Endothelial cell of umbilical vein (primary cell): ENCODE results near the gene PPM1J.

Source experiments
- CTCF ChIP-seq, 2 donors: IDR thresholded peaks; 1 replicate in 1 of 2; 2 replicates in 1 of 2; pipeline ENCODE4 v1.5.1; 2011; ENCODE audit warnings: low read length in 2 of 2, mild to moderate bottlenecking in 2 of 2, moderate library complexity in 2 of 2, control low read depth in 1 of 2, inconsistent platforms in 1 of 2, low read depth in 1 of 2; ENCODE audit not compliant: insufficient read depth in 1 of 2; ENCODE audit errors: extremely low read depth in 1 of 2
- EZH2 ChIP-seq: IDR thresholded peaks from 2 replicates; pipeline ENCODE4 v1.6.1; 2012; ENCODE audit warnings: borderline replicate concordance, low read depth, mild to moderate bottlenecking, moderate library complexity, low read length, inconsistent platforms; ENCODE audit not compliant: severe bottlenecking
- GATA2 ChIP-seq: IDR thresholded peaks from 2 replicates; pipeline ENCODE4 v1.7.0; 2011; ENCODE audit warnings: low read depth, mild to moderate bottlenecking, moderate library complexity, mixed read lengths, low read length; ENCODE audit not compliant: insufficient read length, insufficient read depth
- MAX ChIP-seq: IDR thresholded peaks from 2 replicates; pipeline ENCODE4 v1.6.1; 2011; ENCODE audit not compliant: insufficient read depth, insufficient read length
- MYC ChIP-seq: IDR thresholded peaks from one replicate; pipeline ENCODE4 v1.6.1; 2011; ENCODE audit warnings: mild to moderate bottlenecking, low read depth, low read length
- POLR2A ChIP-seq: IDR thresholded peaks from 2 replicates; pipeline ENCODE4 v1.6.1; 2012; ENCODE audit warnings: low read depth, mild to moderate bottlenecking, control low read depth, low read length
- POLR2AphosphoS5 ChIP-seq: IDR thresholded peaks from 2 replicates; pipeline ENCODE4 v1.6.1; 2012; ENCODE audit warnings: low read depth, mild to moderate bottlenecking, control low read depth, low read length, moderate library complexity; ENCODE audit not compliant: insufficient read depth

GRCh38 chr1:112708489-112708888, 6.6 kb downstream of the PPM1J start:
- no peak for TF ChIP-seq CTCF (IDR thresholded peaks at IDR 0.05; ENCODE audit: extremely low read depth in 1 of 2, insufficient read depth in 1 of 2, low read depth in 1 of 2, low read length in 2 of 2)
- TF ChIP-seq EZH2: no peak
- no peak for TF ChIP-seq POLR2A
- TF ChIP-seq MAX: no peak
- no peak for TF ChIP-seq POLR2AphosphoS5
- TF ChIP-seq GATA2: no peak
- TF ChIP-seq MYC: no peak
